IPS-15b (cell line): ENCODE data around the gene ETFDH.
"Not testable (repeated sequence)": the region's sequence is repeated elsewhere in the genome, so short reads cannot be mapped to it uniquely, and the experiment has no call there.

Experiments used
- H3K27me3 ChIP-seq: one replicate; pipeline ENCODE4 v1.6.1; 2013; ENCODE audit warnings: low read length; ENCODE audit not compliant: control insufficient read depth, insufficient read depth
- H3K36me3 ChIP-seq: one replicate; pipeline ENCODE4 v1.6.1; 2013; ENCODE audit warnings: low read length; ENCODE audit not compliant: control insufficient read depth, insufficient read depth
- H3K4me1 ChIP-seq: one replicate; pipeline ENCODE4 v1.6.1; 2013; ENCODE audit warnings: mild to moderate bottlenecking, low read length; ENCODE audit not compliant: control insufficient read depth, insufficient read depth
- H3K4me3 ChIP-seq: one replicate; pipeline ENCODE4 v1.5.1; 2013; ENCODE audit warnings: low read depth, low read length
- H3K9ac ChIP-seq: one replicate; pipeline ENCODE4 v1.6.1; 2013; ENCODE audit warnings: low read depth, mild to moderate bottlenecking, low read length
- H3K9me3 ChIP-seq: one replicate; pipeline ENCODE4 v1.6.1; 2013; ENCODE audit warnings: mild to moderate bottlenecking, low read length; ENCODE audit not compliant: control insufficient read depth, insufficient read depth

The ETFDH gene

DNA sequence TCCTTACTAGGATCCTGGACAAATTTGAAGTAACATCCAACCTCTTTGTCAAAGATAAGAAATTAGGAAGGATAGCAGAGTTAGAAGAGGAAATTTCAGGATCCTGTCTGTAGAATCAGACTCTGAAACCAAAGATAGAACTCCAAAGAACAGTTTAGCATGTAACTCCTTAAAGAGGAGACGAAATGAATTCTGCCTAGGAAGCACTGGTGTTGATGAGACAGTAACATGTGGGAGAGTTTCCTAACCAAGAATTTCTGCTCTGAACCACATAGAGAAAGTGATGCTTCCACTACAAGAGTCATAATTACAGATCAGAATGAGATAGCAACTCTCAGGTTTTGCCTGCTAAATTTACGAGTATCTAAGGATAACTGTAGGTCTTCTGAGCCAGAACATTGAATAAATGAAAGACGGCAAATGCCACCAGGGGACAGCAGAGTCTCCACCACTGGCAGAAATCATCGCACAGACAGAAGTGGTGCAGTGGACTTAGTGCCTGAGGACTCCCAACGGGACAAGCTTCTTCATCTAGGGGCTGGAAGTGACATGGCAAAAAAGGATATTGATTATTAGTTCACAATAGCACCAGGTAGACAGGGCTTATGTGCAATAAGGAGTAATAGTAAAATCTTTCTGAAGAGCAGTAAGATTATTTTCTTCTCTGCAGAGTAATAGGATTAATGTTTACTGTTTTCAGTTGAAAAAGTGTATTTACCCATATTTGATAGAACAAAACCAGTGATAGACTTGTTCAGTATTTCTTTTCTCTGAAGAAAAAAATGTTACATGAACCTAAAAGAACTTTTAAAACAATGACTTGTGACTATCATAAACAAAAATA lies 57.8 kb downstream of the ETFDH start:
- Histone ChIP-seq H3K27me3 (no peaks in the 10 kb centered on the region), H3K4me3 (no peak overlapping the region), H3K9me3 (no peaks in the 10 kb centered on the region), H3K9ac (no peak overlapping the region), H3K36me3 (no peaks in the 10 kb centered on the region), H3K4me1 (no peaks in the 10 kb centered on the region)

DNA sequence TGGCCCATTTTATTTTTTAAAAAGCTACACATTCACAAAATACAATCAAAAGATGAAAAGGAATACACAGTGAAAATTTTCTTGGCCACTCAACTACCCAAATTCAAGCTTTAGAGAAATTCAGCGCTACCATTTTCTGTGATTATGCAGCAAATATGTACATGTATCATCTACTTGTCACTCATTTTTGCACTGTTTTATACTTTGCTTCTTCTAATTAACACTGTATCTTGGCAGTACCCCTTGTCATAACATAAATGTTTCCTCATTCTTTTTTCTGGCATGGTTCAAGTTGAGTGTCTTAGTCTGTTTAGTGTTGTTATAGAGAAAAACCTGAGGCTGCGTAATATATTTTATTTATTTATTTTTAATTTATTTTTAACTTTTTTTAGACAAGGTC lies 66.8 kb downstream of the ETFDH start:
- Histone ChIP-seq H3K9me3 (no peaks in the 10 kb centered on the region), H3K4me3 (no peak overlapping the region), H3K27me3 (no peaks in the 10 kb centered on the region), H3K4me1 (no peaks in the 10 kb centered on the region), H3K9ac (no peak overlapping the region), H3K36me3 (no peaks in the 10 kb centered on the region)

DNA sequence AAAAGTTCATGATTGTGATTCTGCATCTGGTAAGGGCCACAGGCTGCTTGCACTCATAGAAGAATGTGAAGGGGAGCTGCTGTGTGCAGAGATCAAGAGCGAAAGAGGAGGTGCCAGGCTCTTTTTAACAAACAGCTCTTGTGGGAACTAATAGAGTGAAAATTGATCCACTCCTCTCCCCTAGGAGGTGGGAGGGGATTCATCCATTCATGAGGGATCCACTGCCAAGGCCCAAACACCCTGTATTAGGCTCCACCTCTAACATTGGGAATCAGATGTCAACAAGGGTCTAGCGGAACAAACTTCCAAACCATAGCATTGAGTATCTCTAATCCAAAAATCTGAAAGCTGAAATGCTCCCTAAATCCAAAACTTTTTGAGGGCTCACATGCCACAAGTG lies 67.5 kb downstream of the ETFDH start:
- H3K27me3 ChIP-seq = no peaks in the 10 kb centered on the region
- H3K4me3 ChIP-seq = no peak overlapping the region
- no peaks in the 10 kb centered on the region for H3K4me1 ChIP-seq
- no peak overlapping the region for H3K9ac ChIP-seq
- no peaks in the 10 kb centered on the region for H3K36me3 ChIP-seq
- no peaks in the 10 kb centered on the region for H3K9me3 ChIP-seq

DNA sequence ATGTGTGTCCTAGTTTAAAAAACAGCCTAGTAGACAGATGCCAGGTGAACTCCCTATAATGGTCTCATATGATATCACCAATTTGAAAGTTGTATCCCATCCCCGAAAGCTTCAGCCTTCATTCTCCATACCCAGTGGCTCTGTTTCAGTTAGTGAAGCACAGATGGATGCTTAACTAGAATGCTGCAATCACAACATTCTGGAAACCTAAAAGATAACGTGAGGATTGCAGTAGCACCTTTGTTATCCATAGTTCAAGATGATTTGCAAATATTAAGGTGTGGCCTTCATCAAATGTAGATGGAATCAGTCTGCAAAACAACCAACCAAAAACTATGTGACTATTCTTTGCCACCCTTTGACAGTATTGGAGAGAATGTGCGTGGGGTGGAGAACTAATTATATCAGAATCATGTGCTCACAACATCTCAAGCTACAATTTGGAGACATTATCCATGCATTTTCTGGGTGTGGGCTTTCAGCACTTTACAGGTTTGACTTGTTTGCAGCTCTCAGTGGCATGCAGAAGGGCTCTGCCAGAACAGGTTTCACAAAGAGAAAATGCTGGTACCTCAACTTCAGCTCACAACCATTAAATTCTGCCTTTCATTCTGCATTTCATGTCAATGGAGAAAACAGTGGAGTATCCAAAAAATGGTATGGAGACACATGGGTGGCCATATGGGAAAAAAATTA lies 69.4 kb downstream of the ETFDH start:
- Histone ChIP-seq H3K27me3 (no peaks in the 10 kb centered on the region), H3K4me1 (no peaks in the 10 kb centered on the region), H3K4me3 (no peak overlapping the region), H3K36me3 (no peaks in the 10 kb centered on the region), H3K9ac (no peak overlapping the region), H3K9me3 (no peaks in the 10 kb centered on the region)

DNA sequence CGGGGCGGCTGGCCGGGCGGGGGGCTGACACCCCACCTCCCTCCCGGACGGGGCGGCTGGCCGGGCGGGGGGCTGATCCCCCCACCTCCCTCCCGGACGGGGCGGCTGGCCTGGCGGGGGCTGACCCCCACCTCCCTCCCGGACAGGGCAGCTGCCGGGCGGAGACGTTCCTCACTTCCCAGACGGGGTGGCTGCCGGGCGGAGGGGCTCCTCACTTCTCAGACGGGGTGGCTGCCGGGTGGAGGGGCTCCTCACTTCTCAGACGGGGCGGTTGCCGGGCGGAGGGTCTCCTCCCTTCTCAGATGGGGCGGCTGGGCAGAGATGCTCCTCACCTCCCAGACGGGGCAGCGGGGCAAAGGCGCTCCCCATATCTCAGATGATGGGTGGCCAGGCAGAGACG lies 74.4 kb downstream of the ETFDH start:
- H3K36me3 ChIP-seq, H3K27me3 ChIP-seq, H3K9me3 ChIP-seq, H3K9ac ChIP-seq, H3K4me3 ChIP-seq, H3K4me1 ChIP-seq: not testable (repeated sequence)

DNA sequence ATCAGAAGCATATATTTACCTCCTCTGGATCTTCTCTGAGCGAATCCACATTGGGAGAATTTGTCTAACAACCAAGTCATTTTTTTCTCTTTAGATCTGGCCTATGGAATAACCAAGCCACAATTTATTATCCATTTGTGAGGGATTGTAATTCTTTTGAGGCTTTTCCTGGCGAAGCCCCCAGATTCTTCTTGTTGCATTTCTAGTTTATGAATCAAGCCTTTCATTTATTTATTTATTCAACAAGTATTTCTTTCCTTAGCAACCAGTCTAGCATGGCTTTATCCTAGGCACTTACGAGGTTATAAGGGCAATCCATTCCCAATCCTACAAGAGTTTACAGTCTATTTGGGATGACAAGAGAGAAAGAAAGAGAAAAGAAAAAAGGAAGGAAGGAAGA lies 78.3 kb downstream of the ETFDH start:
- Histone ChIP-seq H3K4me3 (no peak overlapping the region), H3K27me3 (no peaks in the 10 kb centered on the region), H3K36me3 (no peaks in the 10 kb centered on the region), H3K4me1 (no peaks in the 10 kb centered on the region), H3K9ac (no peak overlapping the region), H3K9me3 (no peaks in the 10 kb centered on the region)

DNA sequence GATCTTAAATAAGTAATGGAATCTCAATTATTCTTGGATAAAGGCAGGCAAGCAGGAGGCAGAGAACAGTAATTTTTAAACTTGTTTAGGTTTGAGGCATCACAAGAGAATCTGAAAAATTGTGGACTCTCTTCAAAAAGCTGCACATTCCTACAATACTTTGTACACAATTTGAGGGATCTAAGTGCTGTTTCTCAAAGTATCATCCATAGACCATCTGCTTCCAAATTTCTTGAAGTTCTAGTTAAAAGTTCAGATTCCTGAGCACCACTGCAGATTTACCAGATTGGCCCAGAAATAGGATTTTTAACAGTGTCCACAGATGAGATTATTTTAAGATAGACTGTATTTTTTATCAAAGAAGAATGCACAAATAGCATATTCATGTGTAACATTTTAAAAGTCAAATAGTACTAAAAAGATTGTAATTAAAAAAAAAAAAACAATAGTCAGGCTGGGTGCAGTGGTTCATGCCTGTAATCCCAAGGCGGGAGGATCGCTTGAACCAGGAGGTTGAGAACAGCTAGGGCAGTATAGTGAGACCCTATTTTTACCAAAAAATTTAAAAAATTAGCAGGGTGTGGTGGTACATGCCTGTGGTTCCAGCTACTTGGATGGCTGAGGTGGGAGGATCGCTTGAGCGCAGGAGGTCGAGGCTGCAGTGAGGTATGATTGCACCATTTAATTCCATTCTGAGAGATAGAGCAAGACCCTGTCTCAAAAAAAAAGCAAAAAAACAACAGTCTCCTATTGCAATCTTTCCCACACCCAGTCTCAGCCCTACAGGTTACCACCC lies 82.5 kb downstream of the ETFDH start:
- Histone ChIP-seq H3K9me3 (peaks cover 5% of the 10 kb centered on the region), H3K4me3 (no peak overlapping the region), H3K27me3 (no peaks in the 10 kb centered on the region), H3K36me3 (no peaks in the 10 kb centered on the region), H3K9ac (no peak overlapping the region), H3K4me1 (no peaks in the 10 kb centered on the region)

DNA sequence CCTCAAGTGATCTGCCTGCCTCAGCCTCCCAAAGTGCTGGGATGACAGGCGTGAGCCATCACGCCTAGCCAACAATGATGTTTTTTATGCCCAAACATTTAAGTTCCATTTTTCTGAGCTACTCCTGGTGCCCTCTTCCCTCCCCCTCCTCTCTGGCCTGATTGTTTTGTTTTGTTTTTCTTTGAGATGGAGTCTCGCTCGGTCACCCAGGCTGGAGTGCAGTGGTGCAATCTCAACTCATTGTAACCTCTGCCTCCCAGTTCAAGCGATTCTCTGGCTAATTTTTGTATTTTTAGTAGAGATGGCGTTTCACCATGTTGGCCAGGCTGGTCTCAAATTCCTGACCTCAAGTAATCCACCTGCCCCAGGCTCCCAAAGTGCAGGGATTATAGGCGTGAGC lies 83.7 kb downstream of the ETFDH start:
- H3K4me3 ChIP-seq, H3K4me1 ChIP-seq, H3K27me3 ChIP-seq, H3K9me3 ChIP-seq, H3K9ac ChIP-seq, H3K36me3 ChIP-seq: not testable (repeated sequence)

DNA sequence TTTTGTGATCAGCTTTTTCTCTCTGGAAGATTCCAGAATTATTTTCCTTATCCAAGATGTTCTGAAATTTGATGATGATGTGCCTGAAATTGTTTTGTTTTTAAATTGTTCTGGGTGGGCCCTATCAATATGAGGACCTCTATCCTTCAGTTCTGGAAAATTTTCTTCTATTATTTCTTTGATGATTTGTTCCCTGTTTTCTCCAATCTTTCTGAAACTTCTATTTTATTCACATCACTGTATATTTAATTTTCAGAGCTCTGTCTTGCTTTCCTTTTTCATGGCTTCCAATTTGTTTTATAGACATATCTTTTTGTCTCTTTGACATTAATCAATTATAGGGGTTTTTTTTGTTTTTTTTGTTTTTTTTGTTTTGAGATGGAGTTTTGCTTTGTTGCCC lies 84.5 kb downstream of the ETFDH start:
- Histone ChIP-seq H3K9me3 (peaks cover 5% of the 10 kb centered on the region), H3K4me1 (no peaks in the 10 kb centered on the region), H3K9ac (no peak overlapping the region), H3K36me3 (no peaks in the 10 kb centered on the region), H3K27me3 (no peaks in the 10 kb centered on the region), H3K4me3 (no peak overlapping the region)

DNA sequence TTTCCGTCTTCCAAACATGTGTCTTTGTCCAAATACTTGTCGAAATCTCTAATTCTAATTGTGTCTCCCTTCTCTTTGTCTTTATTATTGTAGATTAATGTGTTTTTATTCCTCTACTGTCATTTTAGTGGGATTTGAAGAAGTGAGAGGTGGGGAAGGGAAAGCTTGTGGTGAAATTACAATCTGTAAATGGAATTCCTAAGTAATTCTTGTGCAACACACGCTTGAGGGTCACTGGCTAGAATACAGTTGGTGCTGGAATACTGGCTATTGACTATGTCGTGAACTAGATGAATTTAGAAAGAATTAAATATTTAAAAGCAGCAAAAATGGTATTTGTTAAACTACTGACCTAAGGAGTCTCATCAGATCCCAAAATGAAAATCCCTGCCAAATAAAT lies 86.0 kb downstream of the ETFDH start:
- H3K9me3 ChIP-seq = peaks cover 5% of the 10 kb centered on the region

DNA sequence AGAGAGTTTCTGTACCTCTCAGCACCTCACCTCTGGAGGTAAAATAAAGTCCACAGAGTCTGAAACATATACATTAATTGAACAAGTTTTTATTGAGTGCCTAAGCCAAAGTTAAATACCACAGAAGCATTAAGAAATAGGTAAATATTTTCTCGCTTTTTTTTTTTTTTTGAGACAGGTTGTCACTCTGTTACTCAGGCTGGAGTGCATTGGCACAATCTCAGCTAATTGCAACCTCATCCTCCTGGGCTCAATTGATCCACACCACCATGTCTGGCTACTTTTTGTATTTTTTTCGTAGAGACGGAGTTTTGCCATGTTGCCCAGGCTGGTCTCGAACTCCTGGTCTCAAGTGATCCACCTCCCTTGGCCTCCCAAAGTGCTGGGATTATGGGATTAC lies 86.6 kb downstream of the ETFDH start:
- Histone ChIP-seq H3K27me3 (no peaks in the 10 kb centered on the region), H3K4me1 (no peaks in the 10 kb centered on the region), H3K9ac (no peak overlapping the region), H3K36me3 (no peaks in the 10 kb centered on the region), H3K4me3 (no peak overlapping the region), H3K9me3 (peaks cover 5% of the 10 kb centered on the region)

More for the DNA sequence above, 86.0 kb downstream of the ETFDH start:
- H3K27me3 ChIP-seq = no peaks in the 10 kb centered on the region
- H3K4me1 ChIP-seq = no peaks in the 10 kb centered on the region
- H3K36me3 ChIP-seq = no peaks in the 10 kb centered on the region
- no peak overlapping the region for H3K4me3 ChIP-seq
- H3K9ac ChIP-seq = no peak overlapping the region
